ENCODE data around the gene ZDHHC18.
"Not testable (repeated sequence)": the region's sequence is repeated elsewhere in the genome, so short reads cannot be mapped to it uniquely, and the experiment has no call there.

ZDHHC18 gene

DNA sequence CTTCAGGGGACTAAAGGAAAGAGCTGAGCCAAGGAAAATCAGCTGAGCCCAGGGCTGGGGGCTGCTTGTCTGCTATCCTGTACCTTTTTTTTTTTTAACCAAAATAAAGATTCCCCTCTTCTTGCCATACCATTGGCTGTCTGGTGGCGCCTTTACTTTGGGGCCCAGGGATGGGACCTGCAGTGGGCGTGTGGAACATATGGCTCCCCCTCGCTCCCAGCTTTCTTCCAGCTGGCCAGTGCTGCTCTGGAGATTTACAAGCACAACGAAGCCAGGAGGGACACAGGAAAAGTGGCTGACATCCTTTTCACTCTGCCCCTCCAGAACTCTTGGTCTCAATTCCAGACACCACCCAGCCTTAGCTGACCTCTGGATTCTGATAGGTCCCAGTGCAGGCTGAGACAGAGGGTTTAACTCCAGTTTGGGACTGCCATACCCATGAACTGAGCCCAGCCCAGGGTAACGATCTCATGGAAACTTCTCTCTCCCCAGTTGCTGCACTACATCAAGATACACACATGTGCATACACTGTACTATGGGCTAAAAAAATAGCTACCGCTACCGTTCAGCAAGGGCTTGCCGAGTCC, 31.1 kb downstream of the ZDHHC18 start:
- DNase-seq (ENCODE audit: low spot score), result no peak

- no peak for DNase-seq (ENCODE audit: low spot score)
These were observed 31.7 kb downstream of the ZDHHC18 start for GRCh38 chr1:26858160-26858559.

- no peak for DNase-seq (ENCODE audit: low spot score)
These were observed 32.6 kb downstream of the ZDHHC18 start for GRCh38 chr1:26858891-26859640.

- no peak for DNase-seq (ENCODE audit: low spot score)
These were observed 34.8 kb downstream of the ZDHHC18 start for GRCh38 chr1:26861286-26861701.

DNA sequence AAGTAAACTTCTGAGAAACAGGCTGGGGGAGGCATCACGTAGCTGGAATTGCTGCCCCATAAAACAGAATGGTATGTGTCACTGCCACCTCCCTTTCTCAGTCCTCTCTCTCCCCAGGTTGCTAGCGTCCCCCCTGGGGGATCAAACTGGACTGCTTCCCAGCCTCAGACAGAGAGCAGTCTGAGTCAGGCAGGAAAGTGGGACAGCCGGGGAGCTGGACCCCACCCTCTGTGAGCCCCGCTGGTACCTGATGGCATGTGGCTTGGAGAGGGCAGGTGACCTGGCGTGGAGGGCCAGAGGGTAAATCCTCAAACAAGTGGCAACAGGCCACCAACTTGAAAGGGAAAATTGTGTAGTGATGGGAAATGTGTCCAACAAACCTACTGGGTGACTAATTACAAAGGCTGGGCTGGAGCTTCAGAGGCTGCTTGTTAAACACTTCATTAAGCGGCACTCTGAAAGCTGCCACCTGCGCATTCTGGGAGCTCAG, 35.4 kb downstream of the ZDHHC18 start:
- DNase-seq (ENCODE audit: low spot score), result no peak

GRCh38 chr1:26862781-26863684, 36.5 kb downstream of the ZDHHC18 start, which contains the start of gene SFN:
Gene SFN (plus strand): TSS chr1:26863149. CDS start chr1:26863213, 64 bp downstream.
- no peak for DNase-seq (ENCODE audit: low spot score)

GRCh38 chr1:26863685-26864077, 37.2 kb downstream of the ZDHHC18 start:
- DNase-seq (ENCODE audit: low spot score), result no peak

- DNase-seq (ENCODE audit: low spot score), result peak; percentile 95
These were observed 38.4 kb downstream of the ZDHHC18 start for GRCh38 chr1:26864610-26865480.

DNA sequence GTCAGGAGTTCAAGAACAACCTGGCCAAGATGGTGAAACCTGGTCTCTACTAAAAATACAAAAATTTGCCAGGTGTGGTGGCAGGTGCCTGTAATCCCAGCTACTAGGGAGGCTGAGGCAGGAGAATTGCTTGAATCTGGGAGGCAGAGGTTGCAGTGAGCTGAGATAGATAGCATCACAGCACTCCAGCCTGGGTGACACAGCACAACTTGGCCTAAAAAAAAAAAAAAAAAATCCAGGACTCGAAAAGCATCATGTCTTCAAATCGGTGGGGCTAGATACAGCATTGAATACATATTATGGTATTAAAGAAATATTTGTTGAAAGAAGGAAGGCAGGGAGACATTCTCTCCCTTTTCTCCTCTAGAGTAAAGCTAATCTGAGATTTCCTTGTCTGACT, 46.6 kb downstream of the ZDHHC18 start:
- not testable (repeated sequence) for DNase-seq (ENCODE audit: low spot score)

DNA sequence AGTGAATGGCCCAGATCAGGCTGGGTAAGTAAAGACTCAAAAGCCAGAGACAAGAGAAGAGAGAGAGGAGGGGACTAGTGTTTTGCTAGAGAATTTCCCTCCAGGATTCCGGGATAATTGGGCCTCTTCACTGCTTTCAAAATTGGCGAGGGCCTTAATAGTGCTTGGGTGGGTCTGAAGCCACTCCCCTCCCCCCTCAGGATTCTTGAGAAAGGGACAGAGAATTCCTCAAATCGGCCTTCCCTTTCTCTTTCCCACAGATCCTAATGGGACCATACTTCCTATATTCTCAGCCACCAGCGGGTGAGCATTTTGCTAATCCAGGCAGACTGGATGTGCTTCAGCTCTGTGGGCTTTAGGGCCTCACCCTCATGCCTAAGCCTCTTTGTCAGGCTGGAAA, 48.4 kb downstream of the ZDHHC18 start:
- no peak for DNase-seq (ENCODE audit: low spot score)

GRCh38 chr1:26877326-26877725, 50.8 kb downstream of the ZDHHC18 start:
- DNase-seq (ENCODE audit: low spot score), result no peak

GRCh38 chr1:26879793-26880192, 53.3 kb downstream of the ZDHHC18 start:
- DNase-seq (ENCODE audit: low spot score), result no peak

GRCh38 chr1:26881611-26882010, 55.1 kb downstream of the ZDHHC18 start:
- DNase-seq (ENCODE audit: low spot score), result not testable (repeated sequence)

GRCh38 chr1:26882696-26883463, 56.4 kb downstream of the ZDHHC18 start:
- DNase-seq (ENCODE audit: low spot score), result no peak

DNA sequence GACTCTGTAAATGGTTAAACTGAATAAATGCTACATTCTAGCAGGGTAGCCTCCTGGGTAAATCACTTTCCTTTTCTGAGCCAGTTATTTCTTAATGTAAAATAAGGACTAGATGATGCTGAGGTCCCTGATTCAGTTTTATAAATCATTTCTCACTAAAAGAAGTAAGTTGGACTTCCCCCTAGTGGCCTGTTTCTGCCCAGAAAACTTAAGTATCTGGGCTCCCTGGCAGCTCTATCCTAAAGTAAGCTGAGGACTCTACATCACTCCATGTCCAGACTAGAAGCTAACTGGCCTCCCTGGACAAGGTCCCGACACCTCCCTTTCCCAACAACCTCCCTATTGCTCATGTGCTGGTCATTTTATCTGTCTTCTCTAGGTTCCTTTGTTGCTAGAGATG, 60.6 kb downstream of the ZDHHC18 start:
- DNase-seq (ENCODE audit: low spot score), result no peak

DNA sequence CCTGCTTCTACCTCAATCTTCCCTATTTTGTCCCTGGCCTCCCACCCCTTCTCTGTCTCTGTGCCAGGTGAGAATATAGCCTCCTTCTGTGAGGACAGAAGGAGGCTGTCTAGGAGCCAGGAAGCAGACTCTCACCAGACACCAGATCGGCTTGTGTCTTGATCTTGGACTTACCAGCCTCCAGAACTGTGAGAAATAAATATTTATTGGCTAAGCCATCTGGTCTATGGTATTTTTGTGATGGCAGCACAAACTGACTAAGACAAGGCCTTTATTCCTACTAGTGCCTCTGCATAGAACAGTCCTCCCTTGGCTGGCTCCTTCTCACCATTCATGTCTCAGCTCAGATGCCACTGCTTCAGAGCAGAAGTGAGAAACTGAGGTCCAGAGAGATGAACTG, 61.7 kb downstream of the ZDHHC18 start:
- no peak for DNase-seq (ENCODE audit: low spot score)

- peak; percentile 77 for DNase-seq (ENCODE audit: low spot score)
These were observed 63.3 kb downstream of the ZDHHC18 start, which contains the start of gene GPN2 for GRCh38 chr1:26889551-26890466. Gene GPN2 (minus strand): TSS chr1:26890283. CDS start chr1:26890096, 187 bp downstream.

DNA sequence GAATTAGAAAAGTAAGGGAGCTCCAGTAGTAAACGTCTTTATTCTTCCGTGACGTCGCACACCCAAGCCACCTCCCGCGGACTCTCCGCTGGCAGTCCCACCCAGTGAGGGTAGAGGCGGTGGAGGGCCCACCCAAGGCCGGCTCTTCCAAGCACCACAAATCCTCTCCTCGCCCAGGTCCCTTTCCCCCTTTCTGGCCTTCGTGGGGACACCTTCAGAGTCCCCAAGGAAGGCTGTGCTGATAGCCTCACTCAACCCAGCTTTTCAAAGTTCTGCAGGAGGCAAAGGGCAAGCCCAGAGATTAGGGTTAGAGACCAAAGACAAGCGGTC, 63.9 kb downstream of the ZDHHC18 start:
- DNase-seq (ENCODE audit: low spot score), result no peak

- no peak for DNase-seq (ENCODE audit: low spot score)
These were observed 67.8 kb downstream of the ZDHHC18 start for GRCh38 chr1:26894263-26894662.
